ENCODE data around the gene GLRA3.

- TF ChIP-seq RAD21 (conservative IDR thresholded peaks at IDR 0.05), result peak; percentile 89
- TF ChIP-seq CTCF (IDR thresholded peaks at IDR 0.05; ENCODE audit: poor library complexity, severe bottlenecking), result peak; percentile 87
- no peak for TF ChIP-seq POLR2AphosphoS5 (IDR thresholded peaks at IDR 0.05)
- TF ChIP-seq EZH2 (IDR thresholded peaks at IDR 0.05; ENCODE audit: borderline replicate concordance, insufficient read depth, low read length, poor library complexity, severe bottlenecking), result no peak
- no peak for TF ChIP-seq TAF1 (IDR thresholded peaks at IDR 0.05; ENCODE audit: low read depth)
- TF ChIP-seq SMC3 (conservative IDR thresholded peaks at IDR 0.05; ENCODE audit: poor library complexity), result peak; percentile 92
- TF ChIP-seq REST (IDR thresholded peaks at IDR 0.05; ENCODE audit: borderline replicate concordance), result no peak
- TF ChIP-seq EP300 (conservative IDR thresholded peaks at IDR 0.05; ENCODE audit: poor library complexity, severe bottlenecking), result no peak
Observed at GRCh38 chr4:174631901-174632758, 196.9 kb downstream of the GLRA3 start.
